GM21423 (cell line): ENCODE results near the gene IGF2BP1.
"Not testable (repeated sequence)": the region's sequence is repeated elsewhere in the genome, so short reads cannot be mapped to it uniquely, and the experiment has no call there.

Experiments used
- ATAC-seq: cut with Tn5 transposase; IDR thresholded peaks from one replicate; pipeline ENCODE4 v1.9.1; 2021; ENCODE audit warnings: mild to moderate bottlenecking, moderate library complexity; ENCODE audit not compliant: unreplicated experiment

IGF2BP1 gene

GRCh38 chr17:49018116-49018612, 21.0 kb downstream of the IGF2BP1 start:
- ATAC-seq, result no peak

GRCh38 chr17:49018748-49019147, 21.6 kb downstream of the IGF2BP1 start:
- ATAC-seq, result no peak

GRCh38 chr17:49020609-49021008, 23.4 kb downstream of the IGF2BP1 start:
- ATAC-seq, result no peak

GRCh38 chr17:49021095-49021767, 24.0 kb downstream of the IGF2BP1 start:
- ATAC-seq, result no peak

- ATAC-seq, result no peak
Observed at GRCh38 chr17:49021768-49022103, 24.6 kb downstream of the IGF2BP1 start.

GRCh38 chr17:49022391-49022941, 25.3 kb downstream of the IGF2BP1 start:
- ATAC-seq, result no peak

GRCh38 chr17:49024523-49024922, 27.3 kb downstream of the IGF2BP1 start:
- ATAC-seq, result no peak

- ATAC-seq, result not testable (repeated sequence)
Observed at GRCh38 chr17:49026447-49026846, 29.3 kb downstream of the IGF2BP1 start.

- ATAC-seq, result no peak
Observed at GRCh38 chr17:49028271-49028670, 31.1 kb downstream of the IGF2BP1 start.

- no peak for ATAC-seq
Observed at GRCh38 chr17:49029801-49030200, 32.6 kb downstream of the IGF2BP1 start.

- ATAC-seq, result no peak
Observed at GRCh38 chr17:49031965-49032928, 35.1 kb downstream of the IGF2BP1 start.

- no peak for ATAC-seq
Observed at GRCh38 chr17:49035470-49036269, 38.5 kb downstream of the IGF2BP1 start.

- no peak for ATAC-seq
Observed at GRCh38 chr17:49036270-49036626, 39.1 kb downstream of the IGF2BP1 start.

- no peak for ATAC-seq
Observed at GRCh38 chr17:49038138-49038537, 41.0 kb downstream of the IGF2BP1 start.

GRCh38 chr17:49038544-49038943, 41.4 kb downstream of the IGF2BP1 start:
- ATAC-seq, result no peak

- not testable (repeated sequence) for ATAC-seq
Observed at GRCh38 chr17:49039518-49039917, 42.3 kb downstream of the IGF2BP1 start.

GRCh38 chr17:49041527-49041926, 44.3 kb downstream of the IGF2BP1 start:
- no peak for ATAC-seq

GRCh38 chr17:49045376-49045775, 48.2 kb downstream of the IGF2BP1 start:
- no peak for ATAC-seq

- ATAC-seq, result no peak
Observed at GRCh38 chr17:49046912-49047311, 49.7 kb downstream of the IGF2BP1 start.

GRCh38 chr17:49049265-49049664, 52.1 kb downstream of the IGF2BP1 start:
- no peak for ATAC-seq

- no peak for ATAC-seq
Observed at GRCh38 chr17:49050611-49051010, 53.4 kb downstream of the IGF2BP1 start.
